HG03025 (cell line): ENCODE data around the gene BCOR.

ENCODE experiments used
- ATAC-seq: cut with Tn5 transposase; IDR thresholded peaks from one replicate; pipeline ENCODE4 v1.9.1; 2021; ENCODE audit warnings: mild to moderate bottlenecking, moderate library complexity; ENCODE audit not compliant: unreplicated experiment, low FRiP score

BCOR gene

DNA sequence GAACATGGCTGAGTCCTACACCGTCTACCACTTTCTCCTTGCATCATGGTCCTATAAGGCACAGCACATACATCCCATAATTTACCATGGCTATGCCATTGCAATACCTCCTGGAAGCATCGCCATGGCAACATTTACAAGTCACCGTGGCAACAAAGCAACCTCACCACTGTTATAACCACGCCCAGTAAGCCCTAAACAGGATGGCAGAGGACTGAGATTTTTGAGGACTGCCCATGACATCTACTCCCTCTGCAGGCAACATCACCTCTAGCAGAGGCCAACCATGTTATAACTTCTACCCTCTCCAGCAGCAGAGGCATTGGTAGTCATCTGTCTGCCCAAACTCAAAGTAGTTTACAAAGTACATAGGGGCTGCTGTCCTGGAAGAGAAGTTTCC lies 29.7 kb downstream of the BCOR start:
- no peak for ATAC-seq

DNA sequence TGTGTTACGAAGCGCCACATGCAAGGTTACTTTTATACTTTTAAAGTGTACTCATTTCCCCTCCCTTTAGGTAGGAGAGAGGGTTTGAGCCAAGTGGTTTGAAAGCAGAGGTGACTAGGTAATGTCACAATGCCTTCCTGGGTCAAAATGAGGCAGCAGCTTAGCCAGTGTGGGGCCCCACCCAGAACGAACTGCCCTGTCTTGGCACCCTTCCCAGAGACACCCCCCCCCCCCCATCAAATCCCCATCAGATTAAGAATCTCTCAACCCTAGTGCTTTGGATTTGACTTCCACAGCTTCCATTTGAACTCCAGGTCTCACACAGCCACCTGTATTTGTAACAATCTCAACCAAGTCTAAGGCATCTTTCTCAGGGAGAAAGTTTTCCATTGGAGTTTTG lies 31.1 kb downstream of the BCOR start:
- ATAC-seq = no peak

DNA sequence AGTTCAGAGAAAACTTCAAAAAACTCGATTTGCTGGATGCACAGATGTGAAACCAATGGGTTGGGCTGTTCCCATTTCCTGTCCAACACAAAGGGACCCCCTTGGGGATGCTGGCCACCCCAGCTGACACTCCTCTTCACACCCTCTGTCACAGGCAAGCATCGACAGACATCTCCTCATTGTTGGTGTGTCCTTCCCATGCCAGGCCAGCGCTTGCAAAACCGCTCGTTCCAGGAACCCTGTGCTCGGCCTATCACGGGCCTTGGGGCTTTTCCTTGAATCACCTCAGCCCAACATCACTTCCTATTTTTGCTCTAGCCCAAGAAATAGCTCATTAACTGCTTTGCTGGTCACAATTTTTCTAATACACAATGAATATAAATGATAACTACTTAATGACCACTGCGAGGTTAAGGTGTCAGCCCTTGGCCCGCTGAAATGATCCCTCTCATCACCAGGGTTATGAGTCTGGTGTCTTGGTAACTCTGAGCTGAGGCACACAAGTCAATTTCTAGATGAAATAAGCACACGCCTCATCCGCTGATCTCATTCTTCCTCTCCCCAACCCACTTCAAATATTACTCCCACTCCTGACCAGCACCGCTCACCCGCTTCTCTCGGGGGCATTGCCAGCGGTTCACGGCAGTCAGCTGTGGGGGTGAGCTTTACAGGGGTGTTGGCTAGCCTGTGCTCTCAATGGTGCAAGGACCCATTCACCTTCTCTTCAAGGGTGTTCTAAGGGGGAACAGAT lies 32.3 kb downstream of the BCOR start:
- ATAC-seq = no peak

DNA sequence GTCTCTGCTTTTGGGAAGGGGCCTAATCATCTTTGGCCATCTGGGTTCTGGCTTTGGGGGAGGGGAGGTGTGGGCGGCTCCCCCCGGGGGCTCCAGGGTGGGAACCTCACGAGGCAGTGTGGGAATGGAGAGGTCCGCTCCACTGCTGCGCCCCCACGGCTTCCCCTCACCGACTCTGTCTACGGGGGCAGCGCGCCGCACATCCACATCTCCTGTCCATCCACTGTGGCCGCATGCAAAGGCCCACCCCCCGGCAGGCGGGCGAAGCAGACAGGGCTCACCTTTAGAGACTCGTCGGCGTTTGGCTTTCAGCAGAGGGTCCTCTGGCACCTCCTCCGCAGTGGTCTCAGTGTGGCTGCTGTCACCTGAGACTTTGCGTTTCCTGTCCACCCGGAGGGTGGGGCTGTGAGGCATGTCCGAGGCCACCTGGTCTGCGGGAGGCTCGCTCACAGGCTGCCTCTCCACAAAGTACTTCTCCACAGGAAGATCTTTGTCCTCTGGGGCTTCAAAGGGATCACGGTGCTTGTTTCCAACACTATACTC lies 33.6 kb downstream of the BCOR start:
- ATAC-seq = no peak

DNA sequence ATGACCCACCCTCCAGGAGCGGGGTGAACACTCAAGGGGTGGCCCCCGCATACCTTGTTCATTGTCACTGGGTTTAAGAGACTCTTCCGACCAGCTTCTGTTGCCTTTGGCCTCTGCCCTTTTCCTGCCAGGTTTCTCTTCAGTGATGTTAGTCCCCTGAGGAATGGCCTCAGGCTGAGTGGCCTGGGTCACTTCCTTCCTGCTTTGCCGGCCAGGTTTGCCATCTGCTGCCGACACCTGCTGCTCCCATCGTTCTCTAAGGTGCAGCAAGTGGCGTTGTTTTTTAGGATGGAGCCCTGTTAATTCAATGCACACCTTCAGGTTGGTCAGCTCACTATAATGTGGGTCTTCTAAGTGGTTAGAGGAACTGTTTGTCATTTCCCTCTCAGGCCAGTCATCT lies 34.2 kb downstream of the BCOR start:
- ATAC-seq = no peak

GRCh38 chrX:40062525-40063155 lies 35.1 kb downstream of the BCOR start:
- ATAC-seq = no peak

DNA sequence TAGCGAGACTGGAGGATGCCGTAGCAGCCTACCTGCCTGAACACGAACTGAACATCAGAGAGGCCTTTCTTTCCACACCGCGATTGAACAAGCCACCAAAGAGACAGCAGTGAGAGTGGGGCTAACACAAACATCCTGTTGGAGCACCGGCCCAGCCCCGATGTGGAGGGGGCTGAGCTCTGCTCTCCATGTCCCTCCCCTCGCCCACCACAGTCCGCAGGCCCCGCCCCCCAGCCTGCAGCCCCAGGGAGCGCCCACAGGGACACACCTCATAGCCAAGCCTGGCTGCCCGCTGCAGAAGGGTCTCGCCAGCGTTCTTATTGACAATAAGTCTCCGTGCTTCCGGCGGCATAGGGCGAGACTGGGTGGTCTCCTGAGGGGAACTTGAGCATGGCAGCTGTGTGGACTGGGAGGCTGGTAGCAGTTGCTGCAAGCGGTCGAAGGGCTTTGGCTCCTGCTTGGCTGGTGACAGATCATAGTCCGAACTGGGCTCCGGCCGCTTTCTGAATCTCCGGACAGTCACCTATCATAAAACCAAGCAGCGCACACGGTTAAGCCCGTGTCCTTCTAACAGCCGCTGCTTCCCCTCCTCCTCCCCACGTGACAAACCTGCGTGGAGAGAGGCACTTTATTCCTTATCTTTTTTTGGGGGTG lies 35.8 kb downstream of the BCOR start:
- ATAC-seq = no peak

- ATAC-seq = no peak
Measured at GRCh38 chrX:40061005-40061404, 36.8 kb downstream of the BCOR start.

GRCh38 chrX:40060356-40060845 lies 37.4 kb downstream of the BCOR start:
- no peak for ATAC-seq

GRCh38 chrX:40058719-40059118 lies 39.0 kb downstream of the BCOR start:
- no peak for ATAC-seq

GRCh38 chrX:40057405-40057804 lies 40.4 kb downstream of the BCOR start:
- ATAC-seq = no peak

GRCh38 chrX:40056420-40056819 lies 41.3 kb downstream of the BCOR start:
- no peak for ATAC-seq

- no peak for ATAC-seq
Measured at GRCh38 chrX:40055495-40055894, 42.3 kb downstream of the BCOR start.

DNA sequence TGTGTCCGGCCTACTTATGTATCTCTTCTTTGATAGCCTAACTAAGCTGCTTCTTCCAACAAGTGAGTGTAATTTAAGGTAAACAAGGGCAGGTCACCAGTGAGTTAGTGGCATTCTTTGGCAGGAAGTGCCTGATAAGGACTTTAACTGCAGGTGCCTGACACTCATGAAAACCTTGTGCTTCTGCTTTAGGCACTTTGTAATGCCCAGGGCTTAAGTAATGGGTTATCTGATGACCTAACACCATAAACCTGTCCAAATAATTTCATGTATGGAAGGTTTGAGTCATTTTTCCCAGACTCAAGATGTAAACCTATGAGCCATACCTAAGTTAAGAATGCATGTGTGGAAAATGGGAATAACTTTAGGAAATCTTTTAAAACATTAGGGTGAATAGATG lies 43.0 kb downstream of the BCOR start:
- ATAC-seq = no peak

DNA sequence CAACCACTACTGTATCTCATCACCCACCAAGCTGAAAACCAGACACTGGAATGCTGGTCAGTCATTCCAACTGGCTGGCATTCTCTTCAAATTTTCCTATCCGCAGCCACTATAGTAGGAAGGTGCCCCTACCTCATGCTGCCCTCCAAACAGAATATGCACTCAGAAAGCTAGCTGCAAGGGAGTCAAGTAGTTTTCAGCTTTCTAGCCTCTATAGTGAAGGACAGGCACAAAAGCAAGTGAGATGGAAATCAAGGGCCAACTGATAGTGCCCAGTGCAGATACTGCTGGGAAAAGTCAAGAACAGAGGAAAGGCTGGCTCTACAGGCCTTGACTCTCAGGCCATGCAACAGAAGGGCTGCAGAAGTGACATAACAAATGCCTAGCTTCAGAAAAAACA lies 47.2 kb downstream of the BCOR start:
- ATAC-seq = no peak

GRCh38 chrX:40049084-40049641 lies 48.6 kb downstream of the BCOR start:
- no peak for ATAC-seq

DNA sequence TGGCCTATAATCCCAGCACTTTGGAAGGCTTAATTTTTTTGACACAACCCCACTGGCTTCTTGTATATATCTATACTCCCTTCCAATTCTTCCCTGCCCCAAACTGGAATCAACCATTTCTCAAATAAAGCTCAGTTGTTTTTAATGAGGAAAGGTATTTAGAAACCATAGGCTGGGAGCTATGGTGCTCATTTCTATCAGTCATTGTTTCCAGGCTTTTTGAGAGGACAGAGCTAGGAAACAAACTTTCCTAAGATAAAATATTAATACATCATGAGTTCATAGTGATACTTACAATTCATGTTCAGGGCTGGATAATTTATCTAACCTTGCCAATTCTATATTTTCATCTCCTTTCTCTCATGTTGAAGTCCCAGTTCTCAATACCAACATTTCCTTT lies 50.3 kb downstream of the BCOR start:
- no peak for ATAC-seq

- ATAC-seq = no peak
Measured at GRCh38 chrX:40043895-40044294, 53.9 kb downstream of the BCOR start.

- ATAC-seq = no peak
Measured at GRCh38 chrX:40041915-40042314, 55.8 kb downstream of the BCOR start.

DNA sequence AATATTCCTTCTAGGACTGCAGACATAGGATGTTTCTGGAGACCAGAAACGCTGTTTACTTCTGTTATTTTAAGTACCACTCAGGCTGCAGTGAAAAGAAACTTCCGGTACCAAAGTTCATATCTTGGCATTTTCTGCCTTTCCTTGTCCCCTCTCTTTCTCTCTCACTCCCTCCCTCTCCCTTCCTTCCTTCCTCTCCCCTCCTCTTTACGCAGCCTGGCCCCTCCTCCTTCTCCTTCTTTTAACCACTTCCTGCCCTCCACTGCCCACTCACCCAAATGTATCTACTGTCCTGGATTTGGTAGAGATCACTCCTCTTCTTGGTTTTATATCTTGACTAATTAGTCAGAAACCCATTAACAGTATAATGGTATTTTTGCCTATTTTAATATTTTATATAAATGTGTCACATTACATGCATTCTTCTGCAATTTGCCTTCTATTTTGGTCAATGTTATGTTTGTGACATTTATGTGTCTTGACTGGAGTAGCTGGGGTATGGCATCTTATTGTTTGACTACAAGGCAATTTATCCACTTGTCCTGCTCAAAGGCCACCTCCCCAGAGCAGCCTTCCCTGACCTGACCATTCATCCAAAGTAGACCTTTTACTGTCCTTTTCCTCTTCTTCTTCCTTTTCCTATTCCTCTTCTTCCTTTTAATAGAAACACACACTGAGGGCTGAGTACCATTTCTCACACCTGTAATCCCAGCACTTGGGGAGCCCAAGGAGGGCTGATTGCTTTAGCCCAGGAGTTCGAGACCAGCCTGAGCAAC lies 56.9 kb downstream of the BCOR start:
- ATAC-seq = no peak
